ENCODE results near the gene ABR.
"Not testable (repeated sequence)": the region's sequence is repeated elsewhere in the genome, so short reads cannot be mapped to it uniquely, and the experiment has no call there.

ABR gene

DNA sequence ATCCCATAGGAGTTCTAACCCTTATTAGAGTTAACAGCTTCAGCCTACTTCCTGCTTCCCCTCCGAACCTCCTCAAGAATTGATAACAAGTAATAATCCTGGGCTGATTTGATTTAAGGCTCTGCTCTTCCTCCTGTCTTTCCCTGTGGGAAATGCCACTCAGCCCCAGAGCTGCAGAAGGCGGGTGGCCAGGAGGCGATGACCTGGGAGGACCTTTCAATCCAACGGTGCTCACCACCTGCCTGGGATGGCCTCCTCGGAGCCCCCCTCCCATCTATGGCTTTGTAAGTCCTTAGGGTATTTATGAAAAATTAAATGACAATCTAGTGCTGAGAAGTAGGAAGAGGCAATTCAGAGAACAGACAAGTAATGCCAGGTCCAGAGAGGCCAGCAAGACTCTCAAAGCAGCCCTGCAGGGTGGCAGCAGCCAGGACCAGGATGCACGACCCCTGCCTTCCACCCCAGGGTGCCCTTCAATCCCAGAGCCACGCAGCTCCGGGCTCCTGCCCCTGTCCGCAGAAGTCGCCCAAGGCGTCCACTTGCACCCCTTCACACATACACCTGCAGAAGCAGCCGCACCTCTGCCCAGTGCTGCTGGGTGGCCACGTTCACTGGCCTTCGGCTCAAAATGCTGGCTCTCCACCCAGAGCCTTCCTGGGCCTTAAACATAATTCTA is 34.3 kb downstream of the ABR start:
- no peak for DNase-seq

DNA sequence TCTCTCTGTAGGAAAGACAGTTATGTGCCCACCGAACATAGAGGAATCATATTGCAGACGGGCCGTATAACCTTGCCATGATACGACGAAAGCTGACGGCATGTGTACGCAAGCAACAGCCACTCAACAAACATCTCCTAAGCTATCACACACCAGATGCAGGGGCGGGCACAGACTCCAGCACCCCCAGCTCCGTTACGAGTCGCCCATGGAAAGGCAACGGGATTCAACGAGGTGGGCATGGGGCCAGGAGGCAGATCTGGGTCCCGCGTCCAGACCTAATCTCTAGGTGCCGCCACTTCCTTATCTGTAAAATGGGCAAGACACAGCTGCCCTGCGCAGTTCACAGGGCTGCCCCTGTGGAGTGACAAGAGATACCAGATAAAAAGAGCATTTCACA is 35.6 kb downstream of the ABR start:
- DNase-seq: no peak

DNA sequence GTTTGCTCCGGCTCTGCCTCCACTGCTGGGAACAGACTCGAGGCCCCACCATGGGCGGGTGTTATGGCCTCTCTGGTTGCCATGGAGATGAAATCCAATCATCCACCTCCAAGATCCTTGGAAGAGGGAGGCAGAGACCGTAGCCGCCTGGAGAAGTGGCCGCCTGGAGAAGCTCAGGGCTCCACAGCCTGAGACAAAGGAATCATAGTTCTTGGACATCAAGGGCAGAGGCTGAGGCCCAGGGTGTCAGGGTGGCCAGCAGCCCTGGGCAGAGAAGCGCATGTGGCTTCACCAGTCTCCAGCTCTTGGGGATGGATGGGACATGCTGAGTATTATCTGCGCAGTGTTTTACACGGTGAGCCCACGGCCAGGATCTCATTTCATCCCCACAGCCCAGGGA is 36.2 kb downstream of the ABR start:
- DNase-seq: no peak

DNA sequence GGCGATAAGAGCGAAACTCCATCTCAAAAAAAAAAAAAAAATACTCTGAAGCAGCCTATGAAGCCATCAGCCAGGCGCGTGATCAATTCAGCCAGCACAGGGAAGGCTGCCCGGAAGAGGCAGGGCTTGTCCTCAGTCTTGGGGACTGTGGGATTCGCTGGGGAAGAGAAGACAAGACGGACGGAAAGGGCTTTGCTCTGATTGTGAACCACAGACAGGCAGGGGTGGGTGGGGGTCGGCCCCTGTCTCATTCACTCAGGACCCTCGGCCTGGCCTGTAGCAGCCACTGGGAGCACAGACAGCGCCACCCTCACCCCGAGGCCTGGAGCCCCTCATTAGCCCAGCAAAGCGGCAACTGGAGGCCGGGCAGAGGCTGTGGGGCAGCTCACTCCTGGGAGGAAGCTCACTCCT is 37.2 kb downstream of the ABR start:
- DNase-seq: no peak

DNA sequence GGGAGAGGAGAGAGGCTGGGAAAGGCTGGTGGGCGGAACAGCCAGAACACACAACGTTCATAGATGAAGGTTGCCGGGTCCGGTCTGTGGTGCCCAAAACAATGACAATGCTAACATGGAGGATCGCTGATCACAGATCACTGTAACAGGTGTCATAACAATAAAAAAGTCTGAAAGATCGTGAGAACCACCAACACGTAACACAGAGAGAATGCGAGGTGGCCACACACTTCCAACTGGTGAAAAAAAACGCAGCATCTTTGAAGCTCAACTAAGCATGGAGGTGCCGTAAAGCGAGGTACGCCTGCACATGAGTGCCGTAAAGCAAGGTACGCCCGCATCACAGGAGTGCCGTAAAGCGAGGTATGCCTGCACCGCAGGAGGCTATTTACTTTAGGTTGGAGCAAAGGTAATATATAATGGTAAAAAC is 42.3 kb downstream of the ABR start:
- DNase-seq: no peak

DNA sequence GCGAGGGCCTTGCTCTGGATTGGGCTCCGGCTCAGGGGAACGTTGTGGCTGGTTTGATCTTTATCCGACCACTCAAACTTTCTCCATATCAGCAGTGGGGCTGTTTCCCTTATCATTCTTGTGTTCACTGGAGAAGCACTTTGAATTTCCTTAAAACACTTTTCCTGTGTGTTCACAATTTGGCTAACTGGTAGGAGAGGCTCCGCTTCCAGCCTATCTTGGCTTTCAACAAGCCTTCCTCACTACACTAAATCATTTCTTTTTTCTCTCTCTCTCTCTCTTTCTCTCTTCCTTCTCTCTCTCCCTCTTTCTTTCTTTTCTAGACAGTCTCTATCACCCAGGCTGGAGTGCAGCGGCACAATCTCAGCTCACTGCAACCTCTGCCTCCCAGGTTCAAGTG is 43.0 kb downstream of the ABR start:
- DNase-seq: no peak

DNA sequence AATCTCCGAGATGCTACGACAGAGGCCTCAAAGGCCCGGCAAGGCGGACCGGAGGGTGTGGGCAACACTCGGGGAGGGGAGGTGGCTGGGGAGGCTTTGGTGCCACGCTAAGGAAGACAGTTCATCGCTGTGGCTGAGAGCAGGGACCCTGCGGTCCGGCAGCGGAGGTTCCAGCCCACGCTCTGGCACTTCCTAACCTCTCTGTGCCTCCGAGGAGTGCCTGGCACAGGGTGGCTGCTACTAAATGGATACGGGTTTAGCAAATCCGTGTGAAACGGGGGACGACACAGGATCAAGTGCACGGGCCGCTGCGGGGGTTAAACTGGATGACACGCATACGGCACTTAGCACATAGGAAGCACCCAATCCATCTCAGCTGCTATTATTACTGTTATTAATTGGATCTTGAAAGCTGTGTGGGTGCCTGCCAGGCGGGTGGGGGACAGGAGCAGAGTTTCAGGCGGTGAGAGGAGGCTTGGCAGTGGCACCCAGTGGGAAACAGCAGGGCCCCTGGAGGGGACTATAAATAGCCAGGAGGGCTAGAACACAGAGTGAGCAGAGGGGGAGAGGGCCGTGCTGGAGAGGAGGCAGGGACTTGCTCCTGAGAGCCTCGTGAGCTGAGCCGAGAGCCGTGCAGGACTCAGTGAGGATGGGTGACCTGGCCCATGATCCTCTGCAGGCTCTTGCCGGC is 45.0 kb downstream of the ABR start:
- no peak for DNase-seq

DNA sequence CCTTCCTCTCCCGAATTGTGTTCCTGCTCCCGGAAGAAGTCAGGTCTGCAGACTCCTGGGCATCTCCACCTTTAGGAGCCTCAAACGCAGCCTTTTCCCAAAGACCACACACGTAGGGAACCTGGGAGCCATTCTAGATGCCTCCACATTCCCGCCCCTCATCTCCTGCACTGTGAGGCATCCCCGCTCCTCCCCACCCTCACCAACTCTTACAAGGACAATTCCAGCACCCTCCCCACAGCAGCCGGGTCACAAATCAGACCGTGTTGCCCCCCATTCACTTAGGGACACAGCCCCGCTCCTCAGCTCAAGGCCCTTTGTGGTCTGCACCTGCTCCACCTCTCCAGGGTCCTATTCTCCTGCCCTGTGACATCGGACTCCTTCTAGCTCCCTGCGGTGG is 49.6 kb downstream of the ABR start:
- DNase-seq: no peak

DNA sequence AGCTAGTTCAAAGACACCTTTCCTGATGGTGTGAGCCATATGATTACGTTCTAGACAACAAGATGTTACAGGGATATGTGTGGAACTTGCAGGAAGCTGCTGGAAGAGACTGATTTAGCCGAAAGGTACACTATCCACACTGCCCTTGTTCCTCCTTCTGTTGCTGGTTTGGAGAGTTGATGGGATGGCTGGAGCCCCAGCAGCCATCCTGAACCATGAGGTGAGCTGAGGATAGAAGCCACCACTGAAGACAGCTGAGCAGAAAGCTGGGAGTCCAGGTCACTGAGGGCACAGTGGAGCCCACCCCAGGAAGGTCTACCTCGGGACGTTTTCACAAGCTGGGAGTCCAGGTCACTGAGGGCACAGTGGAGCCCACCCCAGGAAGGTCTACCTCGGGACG is 51.3 kb downstream of the ABR start:
- DNase-seq: not testable (repeated sequence)

DNA sequence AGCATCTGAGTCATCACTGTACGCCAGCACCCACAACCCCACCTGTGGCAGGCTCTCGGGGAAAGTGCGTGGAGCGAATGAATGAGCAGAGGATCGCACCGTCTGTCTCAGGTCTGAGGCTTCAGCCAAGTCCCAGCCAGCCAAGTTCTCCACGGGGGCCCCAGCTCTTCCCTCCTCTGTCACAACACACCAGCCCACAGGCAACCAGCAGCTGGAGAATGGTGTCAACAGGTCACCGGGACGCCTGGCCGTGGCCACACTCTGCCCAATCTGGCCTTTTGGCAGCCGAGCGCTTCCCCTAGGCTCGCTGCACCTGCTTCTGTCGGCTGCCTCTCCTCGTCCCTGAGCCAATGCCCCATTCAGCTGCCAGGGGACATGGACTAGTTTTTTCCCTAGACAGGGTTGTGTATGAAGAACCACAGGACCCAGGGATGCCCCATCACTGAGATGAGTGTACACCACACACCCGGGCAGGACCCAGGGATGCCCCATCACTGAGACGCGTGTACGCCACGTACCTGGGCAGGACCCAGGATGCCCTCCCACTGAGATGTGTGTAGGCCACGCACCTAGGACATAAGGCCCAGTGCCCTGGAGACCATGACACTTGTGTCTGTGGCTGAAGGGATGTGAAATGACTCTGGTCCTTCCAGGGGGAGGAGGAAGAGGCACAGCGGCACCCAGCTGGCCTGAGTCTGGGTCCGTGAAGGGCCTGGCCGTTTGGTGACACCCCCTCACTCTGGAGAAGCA is 52.8 kb downstream of the ABR start:
- no peak for DNase-seq

DNA sequence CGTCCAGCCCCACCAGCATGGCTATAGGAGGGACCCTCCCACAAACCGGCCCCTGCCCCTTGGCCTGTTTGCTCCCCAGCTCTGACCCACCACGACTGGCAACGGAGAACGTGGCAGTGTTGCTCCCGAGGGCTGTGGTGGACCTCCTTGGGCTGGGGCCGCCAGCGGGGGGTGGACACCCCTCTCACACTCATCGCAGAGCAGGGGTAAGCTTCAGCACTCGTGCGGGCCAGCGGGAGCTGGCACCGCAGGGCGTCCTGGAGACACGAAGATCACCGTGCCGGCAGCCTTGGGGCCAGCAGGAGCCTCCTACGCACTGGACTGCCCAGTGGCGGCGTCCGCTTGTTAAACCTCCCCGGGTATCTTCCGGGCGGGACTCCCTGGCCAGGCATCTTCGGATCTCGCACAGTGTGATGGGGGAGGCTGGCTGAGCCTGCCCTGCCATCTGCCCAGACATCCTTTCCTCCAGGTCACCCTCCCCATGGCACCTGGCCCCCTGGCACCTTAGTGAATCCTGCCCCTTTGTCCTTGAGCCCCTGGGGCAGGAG is 53.5 kb downstream of the ABR start:
- DNase-seq: no peak

DNA sequence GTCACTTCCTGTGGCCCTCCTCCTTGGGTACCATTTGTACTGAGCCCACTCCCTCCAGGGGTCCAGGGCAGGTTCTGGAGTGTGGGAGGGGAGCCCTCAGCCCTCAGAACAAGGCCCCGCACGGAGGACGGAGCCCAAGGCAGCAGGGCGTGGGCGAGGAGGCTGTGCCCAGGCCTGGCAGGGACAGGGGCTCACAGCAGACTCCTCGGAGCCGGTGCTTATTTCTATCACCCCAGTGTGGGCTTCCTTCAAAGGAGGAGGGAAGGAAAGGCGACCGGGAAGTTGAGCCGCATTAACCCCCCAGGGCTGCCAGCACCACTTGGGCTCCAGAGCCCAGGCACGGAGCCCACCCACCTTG is 54.0 kb downstream of the ABR start:
- no peak for DNase-seq

DNA sequence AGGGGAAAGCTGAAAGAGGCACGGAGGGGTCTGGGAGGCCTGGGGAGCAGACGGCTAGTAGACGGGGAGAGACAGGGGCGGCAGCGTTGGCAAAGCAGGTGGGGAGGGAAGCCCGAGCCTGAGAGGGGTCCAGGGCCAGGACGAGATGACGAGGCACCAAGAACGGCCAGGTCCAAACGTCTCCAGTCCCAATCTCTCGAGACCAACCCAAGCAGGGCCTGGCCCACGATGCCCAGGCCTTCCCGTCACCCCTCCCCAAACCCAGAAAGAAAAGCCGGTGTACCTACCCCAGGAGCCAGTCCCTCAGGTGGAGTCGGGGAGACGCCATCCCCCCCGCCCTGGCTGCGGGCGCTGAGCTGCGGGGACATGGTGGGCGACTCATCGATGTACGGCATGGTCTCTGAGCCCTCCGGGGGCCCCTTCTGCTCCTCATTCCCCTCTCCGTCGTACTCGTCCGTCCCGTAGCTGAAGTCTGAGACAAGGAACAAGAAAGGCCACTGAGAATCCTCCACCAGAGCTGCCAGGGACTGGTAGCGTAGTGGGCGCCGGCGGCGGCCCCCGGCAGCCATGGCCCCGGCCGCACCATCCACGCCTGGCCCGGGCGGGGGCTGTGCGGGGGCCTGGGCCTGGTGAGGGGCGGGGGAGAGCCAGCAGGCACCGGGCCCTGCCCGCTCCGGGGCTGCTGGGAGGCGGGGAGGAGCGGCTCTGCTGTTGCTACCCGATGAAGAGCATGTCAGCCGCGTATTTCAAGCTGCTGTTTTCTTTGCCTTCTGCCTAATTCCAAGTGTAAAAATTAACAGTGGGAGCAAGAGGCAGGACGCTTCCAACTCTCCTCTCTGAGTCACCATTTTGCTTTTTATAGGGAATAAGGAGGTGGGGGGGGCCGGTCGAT is 54.6 kb downstream of the ABR start:
- no peak for DNase-seq

DNA sequence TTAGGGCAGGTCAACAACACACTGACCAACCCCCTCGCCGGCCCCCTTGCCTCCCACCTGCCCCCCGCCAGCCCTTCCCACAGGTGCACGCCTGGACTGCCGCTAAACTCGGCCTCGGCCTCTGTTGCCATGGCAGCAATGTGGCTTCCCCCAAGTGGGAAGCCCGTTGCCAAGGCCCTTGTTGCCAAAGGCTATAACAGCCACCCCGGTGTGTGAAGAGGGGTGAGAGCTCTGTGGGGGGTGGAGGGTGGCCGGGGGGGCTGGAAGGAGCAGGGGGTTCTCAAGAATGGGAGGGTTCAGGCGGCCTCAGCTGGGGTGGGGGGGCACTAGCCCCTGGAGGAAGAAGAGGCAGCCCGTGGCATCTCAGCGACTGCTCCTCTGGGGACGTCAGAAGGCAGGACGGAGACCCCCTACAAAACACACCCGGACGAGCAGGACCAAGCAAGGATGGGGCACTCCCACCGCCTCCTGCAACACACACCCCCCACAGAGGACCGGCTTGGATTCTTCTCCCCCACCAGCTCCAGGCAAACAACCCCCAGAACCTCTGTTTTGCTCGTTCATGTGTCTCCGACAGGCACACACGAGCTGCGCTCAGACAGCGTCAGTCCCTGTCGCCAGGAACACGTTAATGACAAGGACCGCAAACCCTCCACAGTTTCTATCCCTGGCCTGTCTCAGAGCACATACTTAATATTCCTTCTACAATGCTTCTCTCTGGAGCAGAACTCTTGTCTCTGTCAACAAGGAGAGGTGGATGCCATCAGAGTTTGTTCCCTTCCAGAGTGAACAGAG is 55.7 kb downstream of the ABR start:
- DNase-seq: no peak

DNA sequence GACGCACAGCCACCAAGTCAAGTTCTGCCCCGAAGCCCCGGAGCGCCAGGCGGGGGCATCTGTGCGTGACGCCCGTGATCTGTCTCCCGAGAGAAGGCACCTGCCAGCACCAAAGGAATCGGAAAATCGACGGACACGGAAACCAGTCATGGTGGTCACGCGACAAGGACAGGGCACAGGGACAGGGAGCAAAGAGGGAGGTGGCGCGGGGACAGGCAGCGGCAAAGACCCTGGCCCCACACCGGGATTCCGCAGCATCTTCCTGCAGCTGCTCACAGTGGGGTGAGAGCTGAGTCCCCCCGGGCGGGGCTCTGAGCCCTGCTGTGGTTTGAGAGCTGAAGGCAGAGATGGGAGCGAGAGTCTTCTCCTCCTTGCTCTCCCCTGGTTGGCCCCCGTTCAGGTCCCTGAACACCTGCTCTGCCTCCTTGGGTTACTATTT is 56.4 kb downstream of the ABR start:
- DNase-seq: no peak

DNA sequence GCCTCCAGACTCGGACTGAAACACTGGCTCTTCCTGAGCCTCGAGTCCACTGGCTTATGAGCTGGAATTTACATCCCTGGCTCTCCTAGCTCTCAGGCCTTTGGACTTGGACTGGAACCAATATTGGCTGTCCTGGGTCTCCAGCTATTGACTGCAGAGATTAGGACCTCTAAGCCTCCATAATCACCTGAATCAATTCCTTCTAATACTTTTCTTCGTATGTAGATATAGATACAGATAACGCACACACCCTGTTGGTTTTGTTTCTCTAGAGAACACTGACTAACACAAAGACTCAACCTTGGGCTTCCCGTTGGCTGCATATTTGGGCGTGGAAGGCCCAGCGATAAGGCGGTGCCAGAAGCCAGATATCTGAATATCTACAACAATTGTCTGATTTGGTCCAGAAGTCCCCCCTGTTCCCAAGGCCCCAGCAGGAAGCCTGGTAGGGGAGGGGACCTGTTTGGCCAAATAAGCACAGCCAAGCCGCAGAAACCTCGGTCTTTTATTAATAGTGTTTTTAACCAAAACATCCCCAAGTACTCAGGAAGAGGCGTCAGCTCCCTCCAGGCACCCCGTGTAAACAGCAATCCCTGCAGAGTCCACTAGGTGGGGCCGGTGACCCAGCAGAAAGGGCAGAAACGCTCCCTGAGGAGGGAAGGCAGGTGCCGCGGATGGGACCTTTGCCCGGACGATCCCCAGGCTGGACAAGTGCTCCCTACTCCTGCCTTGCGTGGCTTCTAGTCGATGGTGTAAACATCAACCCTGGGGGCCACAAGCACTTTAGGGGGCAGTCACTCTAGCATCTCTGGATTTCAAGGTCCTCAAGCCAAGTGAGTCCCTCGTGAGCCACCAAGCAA is 57.0 kb downstream of the ABR start:
- peak in 1 of 2 experiments; percentile 59 for DNase-seq

DNA sequence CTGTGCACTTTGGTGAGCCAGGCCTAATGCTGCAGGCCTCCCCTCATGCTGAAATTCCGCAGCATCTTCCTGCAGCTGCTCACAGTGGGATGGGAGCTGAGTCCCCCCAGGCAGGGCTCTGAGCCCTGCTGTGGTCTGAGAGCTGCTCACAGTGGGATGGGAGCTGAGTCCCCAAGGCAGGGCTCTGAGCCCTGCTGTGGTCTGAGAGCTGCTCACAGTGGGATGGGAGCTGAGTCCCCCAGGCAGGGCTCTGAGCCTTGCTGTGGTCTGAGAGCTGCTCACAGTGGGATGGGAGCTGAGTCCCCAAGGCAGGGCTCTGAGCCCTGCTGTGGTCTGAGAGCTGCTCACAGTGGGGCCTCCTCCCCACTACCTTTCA is 58.4 kb downstream of the ABR start:
- not testable (repeated sequence) for DNase-seq

DNA sequence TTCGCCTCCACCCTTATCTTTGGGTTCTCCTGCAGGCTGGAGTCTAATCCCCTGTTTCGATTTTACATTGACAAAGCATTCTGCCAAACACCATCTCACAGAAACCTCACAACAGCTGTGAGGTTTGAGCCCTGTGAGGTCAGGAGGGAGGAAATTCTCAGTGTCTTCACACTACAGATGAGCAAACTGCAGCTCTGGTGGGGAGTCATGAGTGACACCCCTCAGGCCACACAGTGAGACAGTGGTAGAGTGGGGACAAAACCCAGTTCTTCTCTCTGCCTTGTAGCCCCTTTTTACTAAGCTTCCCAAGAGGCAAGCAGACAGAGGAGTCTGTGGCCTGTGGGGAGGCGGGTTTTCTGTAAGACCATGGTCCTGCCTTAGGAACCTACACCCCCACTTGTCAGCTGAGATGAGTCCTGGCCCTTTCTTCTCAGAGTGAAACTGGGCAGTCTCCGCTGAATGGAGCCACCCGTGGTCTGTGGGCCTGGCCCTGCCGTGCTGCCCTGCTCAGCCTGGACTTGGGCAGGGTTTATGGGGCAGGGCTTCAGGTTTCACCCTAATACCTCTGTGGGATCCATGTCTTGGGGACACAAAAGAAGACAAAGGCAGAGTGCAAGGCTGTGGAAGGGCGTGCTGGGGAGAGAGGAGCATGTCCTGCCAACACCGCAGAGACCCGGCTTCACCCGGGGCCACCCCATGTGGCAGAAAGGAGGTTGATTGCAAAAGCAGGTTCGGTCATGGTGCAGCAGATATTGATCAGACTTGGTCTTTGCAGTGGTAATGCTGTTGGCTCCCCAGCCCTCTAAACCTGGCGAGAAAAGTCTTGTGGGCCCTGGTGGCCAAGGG is 59.0 kb downstream of the ABR start:
- no peak for DNase-seq

DNA sequence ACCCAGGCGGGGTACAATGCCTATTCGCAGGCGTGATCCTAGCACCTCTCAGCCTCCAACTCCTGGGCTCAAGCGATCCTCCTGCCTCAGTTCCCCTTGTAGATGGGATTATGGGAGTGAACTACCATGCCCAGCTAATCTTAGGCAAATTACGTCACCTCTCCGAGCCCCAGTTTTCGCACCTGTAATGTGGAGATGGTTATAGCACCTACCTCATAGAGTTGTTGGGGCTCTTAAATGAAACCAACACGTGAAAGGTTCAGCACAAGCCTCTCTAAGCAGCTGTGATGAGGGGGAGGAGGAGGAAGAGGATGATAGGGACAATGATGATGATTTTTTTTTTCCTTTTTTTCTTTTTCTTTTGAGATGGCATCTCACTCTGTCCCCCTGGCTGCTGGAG is 59.9 kb downstream of the ABR start:
- DNase-seq: no peak

DNA sequence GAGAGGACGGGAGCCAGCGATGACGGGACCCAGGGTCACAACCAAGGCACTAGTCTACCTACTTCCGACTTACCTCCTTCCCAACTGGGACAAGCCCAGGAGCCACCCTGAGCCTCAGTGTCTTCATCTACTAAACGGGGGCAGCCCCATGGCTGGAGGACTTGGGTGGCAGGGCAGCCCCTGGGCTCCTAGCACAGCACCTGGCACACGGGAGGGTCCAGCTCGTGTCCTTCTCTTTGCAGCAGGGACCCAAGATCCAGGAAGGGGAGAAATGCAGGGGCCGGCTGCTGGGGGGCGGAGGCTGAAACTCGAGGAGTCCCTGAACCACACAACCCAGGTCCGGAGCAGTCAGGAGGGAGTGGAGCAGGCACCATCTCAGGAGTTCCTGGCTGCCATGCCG is 63.2 kb downstream of the ABR start:
- no peak for DNase-seq

Measured in SW 1271 (cell line).